NCI-H774 (cell line): ENCODE results near the gene RTF1.
A peak's percentile ranks its signal among the peaks of the same experiment; 100 is the strongest.

Experiments
- DNase-seq: peaks from one replicate; lab custom pipeline; 2025; lab: John Stamatoyannopoulos, UW

The RTF1 gene

DNA sequence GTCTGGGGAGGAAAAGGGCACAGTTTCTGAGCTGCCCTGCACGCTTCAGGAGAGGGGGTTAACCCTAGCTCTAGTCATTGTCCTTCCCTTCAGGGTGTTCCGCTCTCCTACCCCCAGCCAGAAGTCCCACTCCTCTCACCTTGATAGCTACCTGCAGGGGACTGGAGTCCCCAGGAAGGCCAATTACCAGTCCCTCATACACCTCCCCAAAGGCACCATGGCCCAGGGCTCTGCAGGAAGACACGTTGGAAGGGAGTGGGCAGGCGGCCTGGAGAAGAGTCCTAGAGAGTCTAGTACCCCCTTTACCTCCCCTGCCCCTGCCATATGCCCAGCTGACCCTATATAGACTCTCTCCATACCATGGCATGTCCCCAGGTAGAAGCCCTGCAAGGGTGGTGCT, 88.9 kb downstream of the RTF1 start:
- no peak for DNase-seq

DNA sequence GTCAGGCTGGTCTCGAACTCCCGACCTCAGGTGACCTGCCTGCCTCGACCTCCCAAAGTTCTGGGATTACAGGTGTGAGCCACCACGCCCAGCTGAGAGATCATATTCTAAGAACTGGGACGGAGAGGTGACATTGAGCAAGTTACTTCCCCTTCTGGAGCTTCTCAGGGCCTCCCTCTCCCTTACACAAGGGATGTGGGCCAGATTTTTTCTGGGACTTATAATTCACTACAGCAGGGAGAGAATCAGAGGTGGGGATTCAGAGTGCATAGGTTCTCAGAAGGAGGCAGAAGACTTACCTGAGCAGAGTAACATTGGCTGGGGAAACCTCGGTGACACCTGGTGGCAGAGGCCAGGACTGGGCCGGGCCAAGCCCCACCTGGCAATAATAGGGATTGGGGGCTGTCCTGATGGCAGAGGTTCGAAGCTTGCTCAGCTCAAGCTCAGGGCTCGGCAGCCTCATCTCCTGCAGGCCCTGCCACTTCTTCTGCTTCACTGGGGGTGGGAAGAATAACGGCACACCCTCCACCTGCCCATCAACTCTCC, 90.0 kb downstream of the RTF1 start:
- DNase-seq = no peak

DNA sequence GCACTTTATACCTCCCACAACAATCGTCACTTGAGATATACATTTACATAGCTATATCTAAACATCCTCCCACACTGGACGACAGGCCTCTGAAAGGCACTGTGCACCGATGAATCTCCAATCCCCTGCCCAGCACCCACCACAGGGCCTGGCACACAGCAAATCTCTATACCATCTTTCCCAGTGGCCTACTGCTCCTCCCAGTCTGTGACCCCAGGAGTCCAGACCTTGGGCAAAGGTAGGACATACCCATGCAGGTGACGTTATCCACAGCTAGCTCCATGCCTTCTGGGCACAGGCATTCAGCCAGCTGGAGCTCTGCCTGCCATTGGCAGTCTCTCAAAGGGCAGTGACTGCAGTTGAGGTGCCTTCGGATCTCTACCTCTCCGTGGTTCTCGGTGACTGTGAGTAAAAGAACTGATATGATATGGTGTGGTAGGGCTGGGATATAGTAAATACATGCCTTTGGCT, 91.0 kb downstream of the RTF1 start:
- no peak for DNase-seq

DNA sequence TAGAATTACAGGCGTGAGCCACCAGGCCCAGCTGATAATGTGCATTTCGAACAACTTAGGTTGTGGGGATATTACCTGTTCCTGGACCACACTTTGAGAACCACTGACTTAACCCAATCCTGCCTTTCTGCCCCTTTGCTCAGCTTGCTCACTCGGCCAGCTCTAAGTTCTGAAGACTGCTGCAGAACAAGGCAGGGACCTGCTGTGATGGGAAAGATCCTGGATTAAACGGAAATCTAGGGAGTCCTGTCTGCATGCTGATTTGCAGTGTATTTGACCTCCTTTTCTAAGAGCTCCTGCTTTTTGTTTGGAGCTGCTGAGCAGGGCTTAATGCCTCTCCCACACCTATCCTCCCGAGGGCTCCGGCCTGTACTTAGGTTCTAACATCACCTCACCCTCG, 93.8 kb downstream of the RTF1 start:
- DNase-seq = no peak

DNA sequence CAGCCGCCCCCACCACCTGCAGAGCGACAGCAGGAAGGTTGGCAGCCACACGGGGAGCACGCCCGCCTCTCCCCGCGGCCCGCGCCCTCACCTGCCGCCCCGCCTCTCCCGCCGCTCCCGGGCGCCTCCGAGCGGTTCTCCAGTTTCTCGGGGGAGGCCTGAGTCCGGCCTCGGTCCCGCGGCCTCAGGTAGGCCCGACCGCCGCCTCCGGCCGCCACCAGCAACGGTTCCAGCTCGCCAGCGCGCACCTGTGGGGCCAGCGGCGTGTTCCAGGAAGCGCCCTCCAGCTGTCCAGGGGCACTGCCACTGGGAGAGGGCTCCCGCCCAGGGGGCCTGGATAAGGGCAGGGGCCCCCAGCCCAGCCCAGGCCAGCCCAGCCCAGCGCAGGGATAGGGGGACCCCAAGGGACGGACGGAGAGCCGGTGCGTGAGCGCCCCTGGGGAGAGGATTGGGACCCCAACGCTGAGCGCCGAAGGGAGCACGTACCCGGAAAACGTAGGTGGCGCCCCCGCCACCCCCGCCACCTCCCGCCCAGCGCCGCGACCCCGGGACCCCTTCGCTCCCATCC, 94.5 kb downstream of the RTF1 start:
- DNase-seq = peak; percentile 31

DNA sequence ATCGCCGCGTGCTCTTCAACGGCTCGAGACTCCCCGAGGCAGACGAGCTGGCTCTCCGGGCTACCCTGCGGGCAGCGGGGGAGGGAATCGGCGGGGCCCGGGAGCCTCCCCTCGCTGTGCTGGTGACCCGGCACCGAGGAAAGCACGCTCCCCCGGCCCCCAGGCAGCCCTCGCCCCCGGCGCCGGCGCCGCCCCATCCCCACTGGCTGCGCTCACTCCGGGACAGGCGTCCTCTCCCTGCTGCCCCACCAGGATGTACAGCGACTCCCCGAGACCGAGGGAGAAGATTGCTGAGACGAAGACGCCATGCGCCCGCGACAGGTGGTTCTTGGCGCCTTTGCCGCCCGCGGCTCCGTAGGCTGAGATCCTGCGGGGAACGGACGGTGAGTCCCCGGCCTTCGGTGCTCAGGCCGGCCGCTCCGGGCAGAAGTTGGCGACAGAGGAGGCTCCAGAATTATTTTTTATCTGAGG, 95.0 kb downstream of the RTF1 start:
- DNase-seq = no peak

DNA sequence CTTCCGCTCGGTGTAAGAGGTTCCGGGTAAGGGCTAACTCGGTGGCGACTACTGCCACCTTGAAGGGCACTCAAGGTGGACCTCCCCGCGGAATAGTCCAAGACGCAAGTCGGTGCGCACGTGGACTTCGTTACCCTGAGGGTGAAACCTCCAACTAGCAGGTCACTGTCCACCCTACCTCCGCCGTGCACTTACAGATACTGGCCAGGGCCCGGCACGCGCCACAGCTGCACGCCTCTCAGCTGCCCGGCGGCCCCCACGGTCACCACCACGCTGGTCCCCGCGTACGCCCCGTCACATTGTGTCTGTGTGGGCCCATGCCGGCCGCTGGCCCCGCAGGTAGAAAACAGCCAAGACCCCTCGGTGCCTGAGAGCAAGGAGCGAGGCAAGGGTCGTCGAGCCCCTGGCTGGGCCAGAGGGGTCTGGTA, 95.6 kb downstream of the RTF1 start:
- DNase-seq = no peak

DNA sequence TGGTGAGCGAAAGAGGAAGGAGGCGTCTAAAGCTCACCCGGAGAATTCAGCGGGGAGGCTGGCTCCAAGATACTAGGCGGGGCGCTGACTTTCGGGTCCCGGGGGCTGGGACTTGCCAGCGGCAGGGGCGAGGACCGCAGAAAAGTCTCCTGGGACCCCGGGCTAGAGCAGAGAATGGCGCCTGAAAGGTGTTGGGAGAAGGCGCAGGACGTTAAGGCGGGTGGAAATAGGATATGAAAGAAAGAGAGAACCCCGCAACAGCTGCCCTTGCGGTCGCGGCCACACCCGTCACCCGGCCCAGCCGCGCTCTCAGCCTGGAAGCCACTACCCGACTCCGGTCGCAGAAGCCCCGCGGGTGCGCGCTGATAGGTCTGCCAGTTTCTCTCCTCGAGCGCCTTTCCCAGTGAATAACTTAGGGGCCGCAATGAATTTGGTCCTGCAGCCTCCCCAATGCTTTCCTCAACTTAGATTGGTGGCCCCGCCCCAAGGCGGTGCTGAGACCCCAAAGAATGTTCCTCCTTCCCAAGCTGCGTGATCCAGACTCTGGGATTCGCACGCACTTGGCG, 96.1 kb downstream of the RTF1 start:
- no peak for DNase-seq

DNA sequence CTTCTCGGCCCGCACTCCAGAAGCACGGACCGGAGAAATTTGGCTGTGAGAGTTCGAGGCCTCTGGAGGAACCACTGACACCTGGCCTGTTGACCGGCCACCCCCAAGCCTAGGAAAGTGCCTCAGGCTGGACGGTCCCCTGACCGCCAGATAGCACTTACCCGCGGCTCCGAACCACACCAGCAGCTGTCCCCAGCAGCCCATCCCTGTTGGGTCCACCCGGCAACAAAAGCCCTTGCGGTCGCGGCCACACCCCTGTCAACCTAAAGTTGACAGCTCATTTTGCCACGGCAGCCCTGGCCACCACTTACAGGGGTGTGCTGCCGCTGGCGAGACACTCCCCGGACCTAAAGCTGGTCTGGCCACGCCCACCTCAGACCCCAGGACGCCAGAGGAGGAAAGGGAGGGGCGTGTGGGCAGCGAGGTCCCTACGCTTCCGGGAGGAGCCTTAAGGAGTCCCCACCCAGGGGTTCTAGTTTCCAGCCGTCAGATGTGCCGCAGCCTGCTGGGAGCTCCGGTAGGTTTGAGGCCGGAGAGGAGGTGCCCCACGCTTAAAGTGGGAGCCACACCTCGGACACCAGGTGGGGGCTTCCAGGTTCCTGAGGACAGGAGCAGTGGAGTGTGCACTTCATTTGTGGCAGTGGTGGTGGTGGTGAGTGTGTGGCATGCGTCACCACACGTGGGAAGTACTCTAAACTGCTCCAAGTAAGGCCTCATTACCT, 96.8 kb downstream of the RTF1 start, which contains the start of gene LTK:
LTK (minus strand) TSS at position 322 of the 722 bp plus-strand sequence; CDS start at position 204, 118 bp downstream.
- no peak for DNase-seq

DNA sequence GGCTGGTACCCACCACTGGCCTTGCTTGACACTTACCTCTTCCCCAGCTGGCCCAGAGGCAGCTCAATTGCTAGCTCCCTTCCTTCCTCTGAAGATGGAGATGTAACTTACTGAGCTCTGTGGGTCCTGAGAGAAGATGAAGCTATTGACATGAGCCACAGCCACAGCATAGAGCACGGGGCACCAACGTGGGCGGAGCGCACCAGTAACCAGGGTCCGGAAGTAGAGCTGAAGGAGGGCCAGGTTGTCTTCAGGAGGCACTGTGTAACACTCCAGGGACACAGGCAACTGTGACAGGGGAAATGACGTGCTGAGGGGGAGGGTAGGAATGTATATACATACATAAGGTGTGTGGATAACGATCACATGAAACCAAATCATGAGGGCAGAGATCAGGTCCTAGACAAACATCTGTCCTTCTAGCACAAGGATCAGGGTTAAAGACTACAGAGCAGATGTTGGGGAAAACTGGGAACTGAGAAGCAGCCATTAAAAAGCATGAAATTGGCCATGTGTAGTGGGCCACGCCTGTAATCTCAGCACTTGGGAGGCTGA, 101.1 kb downstream of the RTF1 start:
- no peak for DNase-seq

DNA sequence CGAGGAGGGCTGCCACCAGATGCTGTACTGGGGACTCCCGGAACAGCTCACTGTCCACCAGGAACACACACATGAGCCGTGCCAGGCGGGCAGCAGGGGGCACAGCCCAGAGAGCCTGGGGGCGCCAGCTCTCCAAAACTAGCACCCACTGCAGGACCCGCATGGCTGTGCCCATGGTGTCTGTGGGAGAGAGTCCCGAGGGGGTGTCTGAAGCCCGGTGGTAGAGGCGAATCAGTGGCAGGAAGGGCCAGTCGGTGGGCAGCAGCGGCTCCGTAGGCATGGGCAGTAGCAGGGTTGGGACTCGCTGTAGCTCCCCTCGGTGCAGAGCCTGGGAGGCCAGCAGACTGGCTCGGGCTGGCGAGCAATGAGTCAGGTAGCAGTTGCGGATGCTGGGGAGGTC, 103.7 kb downstream of the RTF1 start:
- no peak for DNase-seq

DNA sequence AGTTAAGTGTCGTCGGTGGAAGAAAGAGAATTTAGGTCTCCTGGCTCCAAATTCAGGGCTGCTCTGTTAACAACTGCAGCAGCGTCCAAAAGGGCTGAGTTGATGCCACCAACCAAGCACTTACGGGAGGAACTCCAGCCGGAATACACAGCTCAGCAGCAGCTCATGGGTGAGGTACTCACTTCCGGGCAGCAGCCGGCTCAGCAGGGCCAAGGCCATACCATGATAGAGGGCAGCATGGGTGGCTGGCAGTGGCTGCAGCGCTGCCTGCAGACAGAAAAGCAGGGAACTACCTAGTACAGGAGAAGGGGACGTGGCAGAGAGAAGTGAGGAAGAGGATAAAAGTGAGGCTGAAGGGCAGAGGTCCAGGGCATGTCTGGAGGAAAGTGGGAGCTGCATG, 104.7 kb downstream of the RTF1 start:
- DNase-seq = no peak

DNA sequence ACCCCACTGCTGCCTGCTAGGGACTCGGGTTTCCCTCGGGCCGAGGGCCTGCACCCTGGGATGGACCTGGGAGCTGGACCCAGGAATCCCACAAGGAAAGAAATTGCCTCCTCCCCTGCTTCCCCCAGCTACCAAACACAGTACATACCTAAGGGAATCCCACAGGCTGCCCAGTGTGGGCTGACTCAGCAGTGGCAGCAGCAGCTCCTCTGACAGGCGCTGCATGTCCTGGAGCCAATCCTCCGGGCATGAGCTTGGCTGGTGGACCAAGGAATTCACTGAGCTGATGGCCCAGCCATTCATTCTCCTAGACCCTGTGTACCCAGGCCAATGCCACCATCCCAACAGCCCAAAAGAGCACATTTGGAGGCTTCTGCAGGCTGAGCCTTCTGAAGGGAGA, 106.2 kb downstream of the RTF1 start:
- DNase-seq = no peak

DNA sequence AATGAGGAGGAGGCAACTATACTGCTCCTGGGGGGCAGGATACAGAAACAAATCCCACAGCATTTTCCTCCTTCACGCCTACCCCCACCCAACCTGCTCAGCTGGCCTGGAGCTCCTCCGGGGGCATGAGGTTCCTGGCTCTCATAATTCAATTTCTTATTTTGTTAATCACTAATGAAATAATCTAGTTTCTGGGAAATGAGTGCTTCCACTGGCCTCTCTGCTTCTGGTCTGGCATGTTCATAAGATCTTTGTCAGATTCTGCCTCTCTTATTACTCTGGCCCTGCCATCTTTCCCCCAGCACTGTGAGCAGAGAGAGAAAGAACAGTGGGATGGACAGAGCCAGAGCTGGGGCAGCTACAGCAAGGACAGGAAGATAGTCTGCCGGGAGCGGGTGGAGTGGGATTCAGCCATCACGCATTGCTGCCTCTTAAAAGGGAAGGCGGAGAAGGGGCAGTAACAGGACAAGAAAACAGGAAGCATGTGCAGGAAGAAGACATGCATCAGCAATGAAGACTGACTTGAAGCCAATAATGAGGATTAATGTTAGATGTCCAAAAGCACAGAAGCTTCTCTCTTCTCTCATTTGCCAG, 113.6 kb downstream of the RTF1 start:
- DNase-seq = no peak
